GM21786 (cell line): ENCODE results near the gene C9orf152.
"Not testable (repeated sequence)": the region's sequence is repeated elsewhere in the genome, so short reads cannot be mapped to it uniquely, and the experiment has no call there.

Source experiments
- ATAC-seq: cut with Tn5 transposase; IDR thresholded peaks from one replicate; pipeline ENCODE4 v1.9.1; 2021; ENCODE audit not compliant: unreplicated experiment

The C9orf152 gene

GRCh38 chr9:110208031-110208430, at the start of gene C9orf152:
TSS of gene C9orf152 (minus strand) at chr9:110208159. CDS start at chr9:110207579, 580 bp downstream.
- no peak for ATAC-seq

- ATAC-seq, result peak; percentile 9
Measured at GRCh38 chr9:110257097-110257841, 49.3 kb upstream of the C9orf152 start.

- ATAC-seq, result peak; percentile 57
Measured at GRCh38 chr9:110256380-110257096, 48.6 kb upstream of the C9orf152 start, which contains the start of gene TXN. TSS of gene TXN (minus strand) at chr9:110256507. CDS start at chr9:110256435, 72 bp downstream.

GRCh38 chr9:110255463-110256379, 47.8 kb upstream of the C9orf152 start:
- ATAC-seq, result peak; percentile 18

DNA sequence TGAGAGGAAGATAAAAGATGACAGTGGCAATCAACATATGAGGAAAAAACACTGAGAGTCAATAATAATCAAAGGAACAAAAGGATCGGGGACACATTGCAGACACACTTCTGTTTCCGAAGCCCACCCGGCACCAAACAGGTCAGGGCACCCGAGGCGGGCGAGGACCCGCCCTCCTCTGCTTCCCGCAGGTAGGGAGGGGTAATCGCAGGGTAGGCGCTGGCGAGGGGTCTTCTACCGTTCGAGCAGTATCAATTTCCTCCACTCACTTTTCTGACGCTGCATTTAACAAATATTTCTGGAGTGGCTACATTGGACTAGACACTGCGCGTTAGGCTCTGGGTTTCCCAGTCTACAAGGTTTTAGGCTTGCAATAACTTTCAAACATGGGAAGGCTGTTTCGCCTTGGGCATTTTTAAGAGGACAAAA, 47.1 kb upstream of the C9orf152 start:
- no peak for ATAC-seq

- no peak for ATAC-seq
Measured at GRCh38 chr9:110254500-110254899, 46.5 kb upstream of the C9orf152 start.

DNA sequence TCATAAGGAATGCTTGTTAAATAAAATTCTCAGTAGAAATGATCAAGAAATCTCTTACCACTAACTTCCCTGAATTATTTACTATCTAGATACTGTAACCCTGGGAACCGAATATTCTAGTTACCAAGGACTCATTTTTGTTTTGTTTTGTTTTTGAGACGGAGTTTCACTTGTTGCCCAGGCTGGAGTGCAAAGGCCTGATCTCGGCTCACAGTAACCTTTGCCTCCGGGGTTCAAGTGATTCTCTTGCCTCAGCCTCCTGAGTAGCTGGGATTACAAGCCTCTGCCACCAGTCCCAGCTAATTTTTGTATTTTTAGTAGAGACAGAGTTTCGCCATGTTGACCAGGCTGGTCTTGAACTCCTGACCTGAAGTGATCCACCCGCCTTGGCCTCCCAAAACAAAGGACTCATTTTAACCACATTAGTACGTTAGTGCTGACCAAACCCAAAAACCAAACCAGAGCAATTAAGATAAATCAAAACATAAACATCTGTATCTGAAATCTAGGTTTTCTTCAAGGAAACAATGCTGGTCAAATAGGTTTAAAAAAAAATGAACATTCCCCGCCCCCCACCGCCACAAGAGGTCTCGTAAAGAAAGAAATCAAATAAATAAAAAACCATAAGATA, 44.7 kb upstream of the C9orf152 start:
- ATAC-seq, result no peak

GRCh38 chr9:110251770-110252169, 43.8 kb upstream of the C9orf152 start:
- ATAC-seq, result not testable (repeated sequence)

GRCh38 chr9:110251212-110251611, 43.3 kb upstream of the C9orf152 start:
- no peak for ATAC-seq

GRCh38 chr9:110249603-110250002, 41.6 kb upstream of the C9orf152 start:
- ATAC-seq, result no peak

DNA sequence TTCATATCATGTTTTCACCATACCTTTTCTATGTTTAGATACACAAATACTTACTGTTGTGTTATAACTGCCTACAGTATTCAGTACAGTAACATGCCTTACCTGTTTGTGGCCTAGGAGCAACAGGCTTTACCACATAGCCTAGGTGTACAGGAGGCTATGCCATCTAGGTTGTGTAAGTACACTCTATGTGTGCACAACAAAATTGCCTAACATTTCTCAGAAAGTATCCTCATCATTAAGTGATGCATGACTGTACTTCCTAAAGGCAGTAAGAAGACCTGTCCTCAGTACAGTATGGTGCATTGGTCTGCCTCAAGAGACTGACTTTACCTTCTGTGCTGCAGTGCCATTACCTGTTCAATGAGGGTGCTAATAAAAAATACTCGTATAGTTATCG, 40.4 kb upstream of the C9orf152 start:
- no peak for ATAC-seq

GRCh38 chr9:110246214-110246613, 38.3 kb upstream of the C9orf152 start:
- ATAC-seq, result no peak

DNA sequence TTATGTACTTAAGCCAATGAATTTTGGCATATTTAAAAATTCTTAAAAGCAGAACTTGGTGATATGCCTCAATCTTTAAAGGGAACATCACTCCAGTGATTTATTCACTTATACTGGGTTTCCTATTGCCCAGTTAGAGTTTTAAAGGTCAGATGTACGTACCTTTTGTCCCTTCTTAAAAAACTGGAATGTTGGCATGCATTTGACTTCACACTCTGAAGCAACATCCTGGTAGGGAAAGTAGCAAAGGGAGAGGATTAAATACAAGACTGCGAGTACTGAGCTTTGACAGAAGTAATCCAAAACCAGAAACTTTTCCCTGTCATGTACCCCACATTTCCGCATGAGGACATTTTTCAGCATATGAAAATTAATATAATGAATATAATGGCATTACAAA, 36.7 kb upstream of the C9orf152 start:
- no peak for ATAC-seq

DNA sequence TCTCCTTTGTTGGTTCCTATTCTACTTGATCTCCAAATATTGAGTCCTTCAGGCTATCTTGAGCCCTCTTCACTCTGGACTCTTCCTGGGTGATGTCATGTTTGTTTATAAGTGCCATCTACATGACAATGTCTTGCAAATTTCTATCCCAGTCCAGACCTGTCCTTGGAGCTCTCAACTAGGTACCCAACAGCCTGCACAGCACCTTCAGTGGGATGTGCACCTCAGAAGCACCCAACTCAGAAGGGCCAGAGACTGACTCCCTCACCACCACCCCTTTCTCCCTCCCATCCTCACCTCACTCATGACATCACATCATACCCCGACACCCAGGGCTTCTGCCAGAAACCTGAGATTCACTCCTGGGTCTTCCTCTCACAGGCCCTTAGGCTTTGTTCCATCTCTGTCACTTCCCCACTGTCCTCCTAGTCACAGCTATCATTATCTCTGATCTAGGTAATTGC, 33.9 kb upstream of the C9orf152 start:
- no peak for ATAC-seq

GRCh38 chr9:110241260-110241857, 33.4 kb upstream of the C9orf152 start:
- no peak for ATAC-seq

- no peak for ATAC-seq
Measured at GRCh38 chr9:110240198-110240597, 32.2 kb upstream of the C9orf152 start.

GRCh38 chr9:110228321-110228720, 20.4 kb upstream of the C9orf152 start:
- no peak for ATAC-seq

- ATAC-seq, result no peak
Measured at GRCh38 chr9:110224583-110224982, 16.6 kb upstream of the C9orf152 start.

DNA sequence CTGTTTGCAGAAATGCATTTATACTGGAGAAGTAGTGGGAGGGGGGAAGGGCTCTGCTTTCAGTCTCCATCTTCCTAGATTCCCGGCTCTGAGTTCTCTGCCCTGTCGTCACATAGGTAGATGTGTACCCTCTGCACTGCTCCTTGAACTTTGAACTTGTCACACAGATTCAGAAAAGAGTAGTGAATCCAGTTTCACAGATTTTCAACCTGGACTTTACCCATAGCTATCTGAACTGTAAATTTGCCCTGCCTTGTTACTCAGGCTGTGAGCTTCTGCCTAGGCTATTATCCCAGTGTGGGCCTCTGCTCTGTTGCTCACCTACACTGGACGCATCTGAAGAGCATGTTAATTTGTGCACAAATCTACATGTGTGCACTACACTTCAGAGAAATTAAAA, 12.8 kb upstream of the C9orf152 start:
- no peak for ATAC-seq

GRCh38 chr9:110217656-110218099, 9.7 kb upstream of the C9orf152 start:
- no peak for ATAC-seq
